H9 (cell line): Measurements from ENCODE around the gene AKT1. TPM values are rescaled to one million over a fixed set of nuclear protein-coding genes. Genes with fewer than 3 reads are reported as not detected.
A peak's percentile ranks its signal among the peaks of the same experiment; 100 is the strongest.

Experiments used
- DNase-seq: peaks from one replicate; pipeline ENCODE4 v3.0.0-alpha.2; 2017
- H2AFZ ChIP-seq: one replicate; pipeline ENCODE4 v1.6.1; 2013; ENCODE audit warnings: mild to moderate bottlenecking, low read length, control low read depth, moderate library complexity
- H2AK5ac ChIP-seq: 2 replicates; pipeline ENCODE4 v1.6.1; 2013; ENCODE audit warnings: low read length, control low read depth, mixed read lengths; ENCODE audit not compliant: insufficient read length
- H2BK120ac ChIP-seq: one replicate; pipeline ENCODE4 v1.6.1; 2013; ENCODE audit warnings: low read depth, mild to moderate bottlenecking, low read length, control low read depth, inconsistent platforms; ENCODE audit not compliant: poor library complexity, severe bottlenecking
- H2BK12ac ChIP-seq: 2 replicates; pipeline ENCODE4 v1.6.1; 2013; ENCODE audit warnings: low read length, control low read depth, mixed read lengths, low read depth; ENCODE audit not compliant: insufficient read length
- H2BK15ac ChIP-seq: 2 replicates; pipeline ENCODE4 v1.6.1; 2013; ENCODE audit warnings: low read depth, low read length, control low read depth
- H2BK20ac ChIP-seq: one replicate; pipeline ENCODE4 v1.6.1; 2013; ENCODE audit warnings: low read depth, mild to moderate bottlenecking, low read length, control low read depth, inconsistent platforms; ENCODE audit not compliant: poor library complexity, severe bottlenecking
- H2BK5ac ChIP-seq: 2 replicates; pipeline ENCODE4 v1.6.1; 2013; ENCODE audit warnings: low read length, control low read depth, mixed read lengths; ENCODE audit not compliant: insufficient read length
- H3K14ac ChIP-seq: 2 replicates; pipeline ENCODE4 v1.6.1; 2013; ENCODE audit warnings: low read length, control low read depth; ENCODE audit not compliant: insufficient read depth
- H3K18ac ChIP-seq: 2 replicates; pipeline ENCODE4 v1.6.1; 2013; ENCODE audit warnings: low read depth, mild to moderate bottlenecking, mixed read lengths, low read length, control low read depth; ENCODE audit not compliant: insufficient read length
- H3K23ac ChIP-seq: 2 replicates; pipeline ENCODE4 v1.6.1; 2013; ENCODE audit warnings: low read length, control low read depth, mixed read lengths, low read depth; ENCODE audit not compliant: insufficient read length
- H3K23me2 ChIP-seq: 2 replicates; pipeline ENCODE4 v1.6.1; 2013; ENCODE audit warnings: low read depth, mild to moderate bottlenecking, mixed read lengths, low read length, control low read depth; ENCODE audit not compliant: insufficient read length, poor library complexity, severe bottlenecking
- H3K27ac ChIP-seq: 2 replicates; pipeline ENCODE4 v1.5.1; 2013; ENCODE audit warnings: low read length, control low read depth, mixed read lengths, low read depth; ENCODE audit not compliant: insufficient read length
- H3K27me3 ChIP-seq: 2 replicates; pipeline ENCODE4 v1.6.1; 2013; ENCODE audit warnings: low read length, control low read depth, inconsistent platforms; ENCODE audit not compliant: insufficient read depth
- H3K4ac ChIP-seq: 2 replicates; pipeline ENCODE4 v1.6.1; 2013; ENCODE audit warnings: low read depth, mild to moderate bottlenecking, control low read depth, inconsistent platforms, low read length, moderate library complexity
- H3K4me1 ChIP-seq: 2 replicates; pipeline ENCODE4 v1.6.1; 2013; ENCODE audit warnings: low read length, control low read depth, inconsistent platforms; ENCODE audit not compliant: insufficient read depth
- H3K4me2 ChIP-seq: 2 replicates; pipeline ENCODE4 v1.6.1; 2013; ENCODE audit warnings: low read length, control low read depth, mixed read lengths; ENCODE audit not compliant: insufficient read length, insufficient read depth
- H3K56ac ChIP-seq: 2 replicates; pipeline ENCODE4 v1.6.1; 2013; ENCODE audit warnings: low read depth, mild to moderate bottlenecking, mixed read lengths, low read length, control low read depth; ENCODE audit not compliant: insufficient read length
- H3K79me1 ChIP-seq: 2 replicates; pipeline ENCODE4 v1.6.1; 2013; ENCODE audit warnings: low read depth, mild to moderate bottlenecking, moderate library complexity, low read length, control low read depth, inconsistent platforms; ENCODE audit not compliant: insufficient read depth, poor library complexity, severe bottlenecking
- H3K79me2 ChIP-seq: 2 replicates; pipeline ENCODE4 v1.6.1; 2013; ENCODE audit warnings: low read length, control low read depth, inconsistent platforms; ENCODE audit not compliant: insufficient read depth
- H3K9ac ChIP-seq: 2 replicates; pipeline ENCODE4 v1.6.1; 2013; ENCODE audit warnings: low read length, control low read depth, mixed read lengths; ENCODE audit not compliant: insufficient read length; ENCODE audit errors: extremely low read depth
- H3K9me3 ChIP-seq: one replicate; pipeline ENCODE4 v1.6.1; 2013; ENCODE audit warnings: low read depth, low read length, inconsistent platforms; ENCODE audit not compliant: control insufficient read depth
- H3T11ph ChIP-seq: one replicate; pipeline ENCODE4 v1.6.1; 2013; ENCODE audit warnings: mild to moderate bottlenecking, low read length, control low read depth, inconsistent platforms
- H4K20me1 ChIP-seq: one replicate; pipeline ENCODE4 v1.6.1; 2013; ENCODE audit not compliant: control insufficient read depth, insufficient read length, insufficient read depth
- H4K5ac ChIP-seq: 2 replicates; pipeline ENCODE4 v1.6.1; 2013; ENCODE audit warnings: low read depth, mild to moderate bottlenecking, mixed read lengths, low read length, control low read depth; ENCODE audit not compliant: insufficient read length
- H4K8ac ChIP-seq: replicated peaks from 2 replicates; pipeline ENCODE4 v1.6.1; 2013; ENCODE audit warnings: low read length, control low read depth, mixed read lengths, low read depth; ENCODE audit not compliant: insufficient read length
- H4K91ac ChIP-seq: 2 replicates; pipeline ENCODE4 v1.6.1; 2013; ENCODE audit warnings: low read depth, mild to moderate bottlenecking, moderate library complexity, mixed read lengths, low read length, control low read depth; ENCODE audit not compliant: insufficient read length
- H3K27ac Mint-ChIP-seq, 3 experiments: 2 replicates in 2 of 3; 3 replicates in 1 of 3; pipeline ENCODE4 v1.8.0; 2020 to 2021; ENCODE audit warnings: mixed read lengths in 3 of 3, mild to moderate bottlenecking in 1 of 3, moderate library complexity in 1 of 3
- H3K27me3 Mint-ChIP-seq: 2 replicates; pipeline ENCODE4 v1.8.0; 2021; ENCODE audit warnings: low read depth, mild to moderate bottlenecking, moderate library complexity, mixed read lengths
- H3K36me3 Mint-ChIP-seq, 3 experiments: 2 replicates in 2 of 3; 3 replicates in 1 of 3; pipeline ENCODE4 v1.8.0; 2020 to 2021; ENCODE audit warnings: low read depth in 3 of 3, mixed read lengths in 3 of 3; ENCODE audit not compliant: insufficient read depth in 1 of 3
- H3K4me1 Mint-ChIP-seq, 2 experiments: 2 replicates each; pipeline ENCODE4 v1.8.0; 2020; ENCODE audit warnings: mixed read lengths in 2 of 2
- H3K4me3 Mint-ChIP-seq, 2 experiments: 2 replicates in 1 of 2; 3 replicates in 1 of 2; pipeline ENCODE4 v1.8.0; 2020 to 2021; ENCODE audit warnings: mild to moderate bottlenecking in 2 of 2, mixed read lengths in 2 of 2, moderate library complexity in 1 of 2
- H3K9me3 Mint-ChIP-seq, 2 experiments: 2 replicates in 1 of 2; 3 replicates in 1 of 2; pipeline ENCODE4 v1.8.0; 2020; ENCODE audit warnings: mild to moderate bottlenecking in 2 of 2, mixed read lengths in 2 of 2, moderate library complexity in 1 of 2
- CTCF ChIP-seq: fragments of 200-600 bp; sonication (generic); conservative IDR thresholded peaks from 3 replicates; pipeline ENCODE4 v1.8.0; 2021; ENCODE audit warnings: antibody characterized with exemption, mild to moderate bottlenecking
- WGBS: extraction: QIAGEN DNeasy Blood & Tissue Kit; methylation state at CpG from one replicate; pipeline ENCODE4 v1.1.7; 2013; ENCODE audit warnings: missing lambda C conversion rate, low lambda C conversion rate, mixed read lengths; ENCODE audit not compliant: insufficient read length; ENCODE audit errors: extremely low coverage; 5-methylcytosine and 5-hydroxymethylcytosine counted together
- total RNA-seq: library from RNA; stranded (reverse); gene quantifications from 2 replicates; pipeline ENCODE4 v1.2.1, GENCODE V29; 2021

AKT1 gene
- total RNA-seq, 1 experiment from 2014 or later, result 101 TPM

- Histone ChIP-seq H3K9ac (no peak overlapping the region), H4K8ac (no peak overlapping the region), H2BK120ac (no peak overlapping the region), H4K20me1 (peaks cover 2% of the 10 kb centered on the region), H3T11ph (no peak overlapping the region), H3K4me2 (no peak overlapping the region), H2AK5ac (no peak overlapping the region), H2BK15ac (no peak overlapping the region), H3K27me3 (no peaks in the 10 kb centered on the region; the same call in 1 of the 2 replicates), H3K79me2 (no peaks in the 10 kb centered on the region), H3K18ac (no peak overlapping the region), H2BK20ac (no peak overlapping the region), H3K14ac (no peak overlapping the region), H3K23ac (no peak overlapping the region), H2BK12ac (no peak overlapping the region), H3K4me1 (no peaks in the 10 kb centered on the region), H3K4ac (no peak overlapping the region), H3K9me3 (no peaks in the 10 kb centered on the region), H3K79me1 (no peaks in the 10 kb centered on the region), H2BK5ac (no peak overlapping the region), H3K27ac (no peak overlapping the region), H3K56ac (no peak overlapping the region), H3K23me2 (no peaks in the 10 kb centered on the region), H4K91ac (no peak overlapping the region), H4K5ac (no peak overlapping the region), H2AFZ (no peak overlapping the region)
- Mint-ChIP-seq H3K36me3 (peaks cover 0 to 3% (median 0%) of the 10 kb centered on the region in 3 experiments; a peak in 2 of 7 replicates), H3K27me3 (peaks cover 24% of the 10 kb centered on the region), H3K4me3 (no peak overlapping the region), H3K4me1 (peaks cover 0 to 3% of the 10 kb centered on the region in 2 experiments; a peak in 1 of 4 replicates), H3K27ac (no peak overlapping the region), H3K9me3 (peaks cover 0 to 3% of the 10 kb centered on the region in 2 experiments; a peak in 1 of 5 replicates)
- peak; percentile 74 for TF ChIP-seq CTCF
- peak; percentile 76 for DNase-seq
- no CpG with 5 or more reads among the region's 18 CpGs for WGBS
Observed at GRCh38 chr14:104731320-104732294, 63.9 kb downstream of the AKT1 start.
